Upper lobe of left lung (tissue), 4 donors: ENCODE data around the gene TMEM175.

Experiments used
- CTCF ChIP-seq, 6 experiments: fragments of 450-650 bp in 4 of 6; fragments of 200-600 bp in 2 of 6; sonication (generic) in 2 of 6; IDR thresholded peaks; one replicate each; pipeline ENCODE4 v1.5.1; 2016 to 2019; ENCODE audit warnings: antibody characterized with exemption in 6 of 6
- EP300 ChIP-seq, 4 donors: sonication (generic); formaldehyde crosslinking; IDR thresholded peaks; one replicate each; pipeline ENCODE4 v1.5.1; 2017; ENCODE audit warnings: antibody characterized with exemption in 4 of 4, control low read depth in 2 of 4
- POLR2A ChIP-seq, 4 donors: fragments of 450-650 bp; IDR thresholded peaks; one replicate each; pipeline ENCODE4 v1.5.1; 2016 to 2017; ENCODE audit warnings: antibody characterized with exemption in 4 of 4, mild to moderate bottlenecking in 2 of 4

- TF ChIP-seq POLR2A (IDR thresholded peaks at IDR 0.05) (peak in 1 of 4 donors; percentile 51), CTCF (IDR thresholded peaks at IDR 0.05) (no peak), EP300 (IDR thresholded peaks at IDR 0.05) (no peak)
Measured at GRCh38 chr4:985123-985830, 53.0 kb downstream of the TMEM175 start.
